ENCODE results near the gene RWDD4. TPM values are rescaled to one million over a fixed set of nuclear protein-coding genes. Genes with fewer than 3 reads are reported as not detected.

The RWDD4 gene
- total RNA-seq, 2 experiments from 2014 or later: 20.4 to 26.4 TPM

DNA sequence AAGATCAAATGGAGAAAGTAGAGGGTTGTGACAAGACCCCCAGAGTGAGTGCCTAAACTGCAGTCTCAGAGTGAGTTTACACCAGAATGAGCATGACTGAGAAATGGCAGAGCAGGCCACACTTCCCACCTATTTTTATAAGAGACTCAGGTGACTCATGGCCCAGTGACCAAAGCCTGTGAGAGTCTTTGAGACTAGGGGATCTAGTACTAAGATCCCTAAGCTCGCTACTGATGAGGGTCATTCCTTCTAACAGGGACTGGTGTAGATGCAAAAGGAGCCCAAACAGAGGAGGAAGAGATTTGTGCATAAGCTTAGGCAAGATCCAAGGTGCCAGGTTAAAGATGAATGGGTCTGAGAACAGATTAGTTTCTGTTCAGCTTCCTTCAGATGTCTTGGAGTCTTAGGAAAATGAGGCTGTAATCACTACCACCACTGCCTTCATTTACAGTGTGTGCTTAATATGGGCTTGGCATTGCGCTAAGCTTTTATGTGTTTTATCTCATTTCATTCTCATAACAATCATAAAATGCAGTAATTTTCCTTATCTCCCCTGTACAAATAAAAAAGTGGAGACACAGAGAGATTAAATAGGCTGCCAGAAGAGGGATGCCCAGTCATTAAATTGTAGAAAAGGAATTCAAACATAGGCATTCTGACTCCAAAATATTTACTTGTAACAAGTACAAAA lies 62.8 kb downstream of the RWDD4 start:
- BruUV-seq (replicated peaks): no TSS peak
- no peak overlapping the region for H3K4me3 ChIP-seq (ENCODE audit: low read depth, low read length, poor library complexity, severe bottlenecking)
- TF ChIP-seq EZH2phosphoT487 (IDR thresholded peaks at IDR 0.05; ENCODE audit: borderline replicate concordance, low read depth, low read length): no peak
- TF ChIP-seq, protein P1, sequence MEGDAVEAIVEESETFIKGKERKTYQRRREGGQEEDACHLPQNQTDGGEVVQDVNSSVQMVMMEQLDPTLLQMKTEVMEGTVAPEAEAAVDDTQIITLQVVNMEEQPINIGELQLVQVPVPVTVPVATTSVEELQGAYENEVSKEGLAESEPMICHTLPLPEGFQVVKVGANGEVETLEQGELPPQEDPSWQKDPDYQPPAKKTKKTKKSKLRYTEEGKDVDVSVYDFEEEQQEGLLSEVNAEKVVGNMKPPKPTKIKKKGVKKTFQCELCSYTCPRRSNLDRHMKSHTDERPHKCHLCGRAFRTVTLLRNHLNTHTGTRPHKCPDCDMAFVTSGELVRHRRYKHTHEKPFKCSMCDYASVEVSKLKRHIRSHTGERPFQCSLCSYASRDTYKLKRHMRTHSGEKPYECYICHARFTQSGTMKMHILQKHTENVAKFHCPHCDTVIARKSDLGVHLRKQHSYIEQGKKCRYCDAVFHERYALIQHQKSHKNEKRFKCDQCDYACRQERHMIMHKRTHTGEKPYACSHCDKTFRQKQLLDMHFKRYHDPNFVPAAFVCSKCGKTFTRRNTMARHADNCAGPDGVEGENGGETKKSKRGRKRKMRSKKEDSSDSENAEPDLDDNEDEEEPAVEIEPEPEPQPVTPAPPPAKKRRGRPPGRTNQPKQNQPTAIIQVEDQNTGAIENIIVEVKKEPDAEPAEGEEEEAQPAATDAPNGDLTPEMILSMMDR (conservative IDR thresholded peaks at IDR 0.05; ENCODE audit: low read length): no peak
- no peaks in the 10 kb centered on the region for H3K36me3 ChIP-seq (ENCODE audit: insufficient read depth, low read length)
- H3K4me2 ChIP-seq (ENCODE audit: low read length): no peak overlapping the region
- no peaks in the 10 kb centered on the region for H3K9me2 ChIP-seq (ENCODE audit: insufficient read depth, low read length)
- H3K27ac ChIP-seq (ENCODE audit: low read depth, low read length, poor library complexity, severe bottlenecking): no peak overlapping the region
- no peak for DNase-seq (ENCODE audit: low spot score)
- H2AFZ ChIP-seq (ENCODE audit: low read length): no peak overlapping the region
- H4K20me1 ChIP-seq (ENCODE audit: insufficient read depth, low read length): no peaks in the 10 kb centered on the region
- no peaks in the 10 kb centered on the region for H3K9me3 ChIP-seq (ENCODE audit: low read length)
- H3K4me1 ChIP-seq (ENCODE audit: insufficient read depth, low read length, poor library complexity, severe bottlenecking): peaks cover 7% of the 10 kb centered on the region
- H3K79me2 ChIP-seq (ENCODE audit: insufficient read depth, low read depth, low read length): no peaks in the 10 kb centered on the region
- ChIA-PET POLR2A (interaction anchor here (0.7 kb wide), 1 partner anchor 488 kb away, joined by 3 read pairs; no protein-coding TSS in a partner anchor), CTCF (ENCODE audit: unreplicated experiment) (no interaction called here)
- intact Hi-C loops (cut with micrococcal nuclease; ENCODE audit: unreplicated experiment): no loop called here

DNA sequence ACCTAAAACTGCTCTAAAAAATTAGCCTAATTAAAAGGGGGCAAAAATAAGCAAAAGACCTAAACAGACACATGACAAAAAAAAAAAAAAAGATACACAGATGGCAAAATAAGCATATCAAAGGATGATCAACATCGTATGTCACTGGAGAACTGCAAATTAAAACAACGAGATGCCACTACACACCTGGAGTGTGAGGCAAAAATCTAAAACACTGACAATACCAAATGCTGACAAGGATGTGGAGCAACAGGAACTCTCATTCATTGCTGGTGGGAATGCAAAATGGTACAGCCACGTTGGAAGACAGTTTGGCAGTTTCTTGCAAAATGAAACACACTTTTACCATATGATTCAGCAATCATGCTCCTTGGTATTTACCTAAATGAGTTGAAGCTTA lies 64.2 kb downstream of the RWDD4 start:
- intact Hi-C loops (cut with micrococcal nuclease; ENCODE audit: unreplicated experiment): no loop called here
- Histone ChIP-seq H3K4me3 (ENCODE audit: low read depth, low read length, poor library complexity, severe bottlenecking) (no peak overlapping the region), H3K79me2 (ENCODE audit: insufficient read depth, low read depth, low read length) (no peaks in the 10 kb centered on the region), H3K9me2 (ENCODE audit: insufficient read depth, low read length) (no peaks in the 10 kb centered on the region), H4K20me1 (ENCODE audit: insufficient read depth, low read length) (no peaks in the 10 kb centered on the region), H2AFZ (ENCODE audit: low read length) (no peak overlapping the region), H3K4me1 (ENCODE audit: insufficient read depth, low read length, poor library complexity, severe bottlenecking) (peaks cover 6% of the 10 kb centered on the region), H3K9me3 (ENCODE audit: low read length) (no peaks in the 10 kb centered on the region), H3K4me2 (ENCODE audit: low read length) (no peak overlapping the region), H3K27ac (ENCODE audit: low read depth, low read length, poor library complexity, severe bottlenecking) (no peak overlapping the region), H3K36me3 (ENCODE audit: insufficient read depth, low read length) (no peaks in the 10 kb centered on the region)
- BruUV-seq (replicated peaks): no TSS peak
- POLR2A ChIA-PET: no interaction called here
- no peak for DNase-seq (ENCODE audit: low spot score)
- CTCF ChIA-PET (ENCODE audit: unreplicated experiment): interaction anchor here (0.9 kb wide), 1 partner anchor 31 kb away, joined by 3 read pairs; no protein-coding TSS in a partner anchor
- no peak for TF ChIP-seq EZH2phosphoT487 (IDR thresholded peaks at IDR 0.05; ENCODE audit: borderline replicate concordance, low read depth, low read length)
- TF ChIP-seq, protein P1 (conservative IDR thresholded peaks at IDR 0.05; ENCODE audit: low read length): no peak

DNA sequence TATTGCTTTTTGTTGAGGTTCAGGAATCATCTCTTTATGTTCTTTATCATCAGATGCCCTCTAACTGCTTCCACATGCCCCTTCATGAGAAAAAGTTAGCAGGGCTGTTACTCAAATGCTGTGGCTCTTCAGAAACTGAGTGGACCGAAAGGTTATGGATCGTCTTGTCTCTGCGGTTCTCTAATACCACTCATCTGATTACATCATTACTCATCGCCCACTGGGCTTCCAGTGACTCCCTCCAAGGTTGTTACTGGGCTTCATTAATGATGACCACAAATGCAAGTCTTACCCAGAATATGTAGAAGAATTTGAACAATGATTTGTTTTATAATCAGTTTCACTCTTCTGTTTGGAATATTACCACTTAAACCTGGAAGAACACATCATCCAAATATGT lies 67.7 kb downstream of the RWDD4 start:
- Histone ChIP-seq H3K9me2 (ENCODE audit: insufficient read depth, low read length) (no peaks in the 10 kb centered on the region), H3K4me3 (ENCODE audit: low read depth, low read length, poor library complexity, severe bottlenecking) (no peak overlapping the region), H3K4me2 (ENCODE audit: low read length) (no peak overlapping the region), H3K79me2 (ENCODE audit: insufficient read depth, low read depth, low read length) (no peaks in the 10 kb centered on the region), H4K20me1 (ENCODE audit: insufficient read depth, low read length) (no peaks in the 10 kb centered on the region), H3K4me1 (ENCODE audit: insufficient read depth, low read length, poor library complexity, severe bottlenecking) (no peaks in the 10 kb centered on the region), H2AFZ (ENCODE audit: low read length) (no peak overlapping the region), H3K27ac (ENCODE audit: low read depth, low read length, poor library complexity, severe bottlenecking) (no peak overlapping the region), H3K9me3 (ENCODE audit: low read length) (no peaks in the 10 kb centered on the region), H3K36me3 (ENCODE audit: insufficient read depth, low read length) (no peaks in the 10 kb centered on the region)
- no peak for DNase-seq (ENCODE audit: low spot score)
- no peak for TF ChIP-seq EZH2phosphoT487 (IDR thresholded peaks at IDR 0.05; ENCODE audit: borderline replicate concordance, low read depth, low read length)
- TF ChIP-seq, protein P1 (conservative IDR thresholded peaks at IDR 0.05; ENCODE audit: low read length): no peak
- ChIA-PET CTCF (ENCODE audit: unreplicated experiment) (no interaction called here), POLR2A (interaction anchor here (0.6 to 1.0 kb wide), 2 partner anchors 18 to 240 kb away, joined by 3 to 4 read pairs; no protein-coding TSS in a partner anchor)
- BruUV-seq (replicated peaks): no TSS peak
- intact Hi-C loops (cut with micrococcal nuclease; ENCODE audit: unreplicated experiment): no loop called here
